H1 (cell line): Measurements from ENCODE around the gene CDPF1. TPM values are rescaled to one million over a fixed set of nuclear protein-coding genes. Genes with fewer than 3 reads are reported as not detected.

ENCODE experiments used
- CTCF ChIA-PET: fragments of 300-600 bp; sonication (Branson Sonifier 250); formaldehyde crosslinking; loops from one replicate; lab custom pipeline; 2021; ENCODE audit not compliant: partially characterized antibody; lab: Charles Lee
- POLR2A ChIA-PET: fragments of 300-600 bp; sonication (Branson Sonifier 250); formaldehyde crosslinking; loops from one replicate; lab custom pipeline; 2021; ENCODE audit warnings: inconsistent platforms; ENCODE audit not compliant: partially characterized antibody; lab: Charles Lee
- DNase-seq, 2 experiments: peaks; one replicate each; pipeline versions ENCODE4 v3.0.0 to v3.0.0-alpha.2; 2010 to 2022; ENCODE audit warnings: low spot score in 2 of 2, low read depth in 1 of 2, mixed read lengths in 1 of 2
- FAIRE-seq: peaks from 2 replicates; lab custom pipeline; 2011; peaks lifted over from hg19 to GRCh38; lab: Jason Lieb, UNC
- H2AFZ ChIP-seq: 2 replicates; pipeline ENCODE4 v1.8.1; 2012; ENCODE audit warnings: low read length, inconsistent platforms
- H2AK5ac ChIP-seq: 2 replicates; pipeline ENCODE4 v1.6.1; 2013; ENCODE audit warnings: low read depth, low read length
- H2BK120ac ChIP-seq: replicated peaks from 2 replicates; pipeline ENCODE3; 2013; ENCODE audit warnings: low read depth, low read length, inconsistent platforms
- H2BK12ac ChIP-seq: 2 replicates; pipeline ENCODE4 v1.6.1; 2013; ENCODE audit warnings: low read depth, low read length
- H2BK15ac ChIP-seq: 2 replicates; pipeline ENCODE4 v1.6.1; 2013; ENCODE audit warnings: low read length
- H2BK20ac ChIP-seq: 2 replicates; pipeline ENCODE4 v1.6.1; 2013; ENCODE audit warnings: low read length
- H2BK5ac ChIP-seq: 2 replicates; pipeline ENCODE4 v1.6.1; 2013; ENCODE audit warnings: low read depth, low read length
- H3K14ac ChIP-seq: 2 replicates; pipeline ENCODE4 v1.6.1; 2013; ENCODE audit warnings: inconsistent platforms; ENCODE audit not compliant: insufficient read length
- H3K18ac ChIP-seq: 2 replicates; pipeline ENCODE4 v1.6.1; 2013; ENCODE audit warnings: low read length; ENCODE audit errors: extremely low read depth
- H3K23ac ChIP-seq: 2 replicates; pipeline ENCODE4 v1.6.1; 2013; ENCODE audit warnings: inconsistent platforms; ENCODE audit not compliant: insufficient read length
- H3K23me2 ChIP-seq: 2 replicates; pipeline ENCODE4 v1.6.1; 2013; ENCODE audit warnings: low read depth, low read length
- H3K27ac ChIP-seq: 2 replicates; pipeline ENCODE4 v1.6.1; 2011; ENCODE audit warnings: low read depth, low read length, inconsistent platforms
- H3K27me3 ChIP-seq, 4 experiments: replicated peaks in 1 of 4; 1 replicate in 1 of 4; 2 replicates in 3 of 4; pipeline versions ENCODE4 v1.6.1 to v1.8.1; 2011 to 2013; ENCODE audit warnings: low read length in 3 of 4, mild to moderate bottlenecking in 3 of 4, inconsistent platforms in 2 of 4, mixed read lengths in 2 of 4, moderate library complexity in 1 of 4; ENCODE audit not compliant: control insufficient read depth in 3 of 4, insufficient read depth in 3 of 4; ENCODE audit errors: extremely low read depth in 1 of 4
- H3K36me3 ChIP-seq, 4 experiments: 2 replicates each; pipeline versions ENCODE4 v1.6.1 to v1.8.1; 2011 to 2013; ENCODE audit warnings: mild to moderate bottlenecking in 4 of 4, low read length in 3 of 4, moderate library complexity in 2 of 4, control low read depth in 1 of 4, inconsistent platforms in 1 of 4; ENCODE audit not compliant: insufficient read depth in 4 of 4, control insufficient read depth in 2 of 4
- H3K4ac ChIP-seq: replicated peaks from 2 replicates; pipeline ENCODE3; 2013; ENCODE audit warnings: low read length, low read depth, mixed read lengths, inconsistent platforms; ENCODE audit not compliant: insufficient read length
- H3K4me1 ChIP-seq, 4 experiments: replicated peaks in 1 of 4; 1 replicate in 1 of 4; 2 replicates in 3 of 4; pipeline versions ENCODE4 v1.6.1 to v1.8.1; 2011 to 2013; ENCODE audit warnings: low read length in 3 of 4, inconsistent platforms in 2 of 4, mixed read lengths in 1 of 4; ENCODE audit not compliant: insufficient read depth in 4 of 4, control insufficient read depth in 3 of 4
- H3K4me2 ChIP-seq, 2 experiments: 2 replicates each; pipeline versions ENCODE4 v1.6.1 to v1.8.1; 2011 to 2013; ENCODE audit warnings: low read depth in 2 of 2, low read length in 2 of 2, control low read depth in 1 of 2, inconsistent platforms in 1 of 2, mild to moderate bottlenecking in 1 of 2; ENCODE audit not compliant: insufficient read depth in 1 of 2
- H3K4me3 ChIP-seq, 4 experiments: fragments of 200-600, 300-600 bp in 1 of 4; sonication (generic), shearing (Covaris generic), sonication (Bioruptor Twin) in 1 of 4; 2 replicates each; pipeline versions ENCODE4 v1.5.1 to v1.8.1; 2011 to 2016; ENCODE audit warnings: low read length in 4 of 4, low read depth in 3 of 4, control low read depth in 2 of 4, inconsistent platforms in 2 of 4, mild to moderate bottlenecking in 2 of 4, mixed read lengths in 1 of 4, moderate library complexity in 1 of 4; ENCODE audit not compliant: insufficient read depth in 2 of 4; ENCODE audit errors: extremely low read depth in 1 of 4
- H3K56ac ChIP-seq: replicated peaks from 2 replicates; pipeline ENCODE3; 2013; ENCODE audit warnings: low read depth, mild to moderate bottlenecking, mixed read lengths, low read length, inconsistent platforms; ENCODE audit not compliant: insufficient read length
- H3K79me1 ChIP-seq: 2 replicates; pipeline ENCODE4 v1.6.1; 2013; ENCODE audit warnings: low read depth, low read length, control low read depth
- H3K79me2 ChIP-seq, 2 experiments: 2 replicates each; pipeline versions ENCODE4 v1.6.1 to v1.8.1; 2012 to 2013; ENCODE audit warnings: low read length in 2 of 2, mild to moderate bottlenecking in 2 of 2, inconsistent platforms in 1 of 2; ENCODE audit not compliant: insufficient read depth in 2 of 2, control insufficient read depth in 1 of 2
- H3K9ac ChIP-seq, 4 experiments: replicated peaks in 1 of 4; 1 replicate in 1 of 4; 2 replicates in 3 of 4; pipeline versions ENCODE4 v1.6.1 to v1.8.1; 2011 to 2013; ENCODE audit warnings: low read depth in 3 of 4, low read length in 3 of 4, control low read depth in 2 of 4, mild to moderate bottlenecking in 2 of 4, moderate library complexity in 2 of 4, inconsistent platforms in 1 of 4; ENCODE audit errors: extremely low read depth in 1 of 4
- H3K9me3 ChIP-seq, 2 experiments: 2 replicates each; pipeline versions ENCODE4 v1.6.1 to v1.8.1; 2012 to 2013; ENCODE audit warnings: mild to moderate bottlenecking in 2 of 2, moderate library complexity in 2 of 2, control low read depth in 1 of 2, inconsistent platforms in 1 of 2, low read depth in 1 of 2, low read length in 1 of 2, mixed read lengths in 1 of 2; ENCODE audit not compliant: insufficient read depth in 2 of 2
- H4K20me1 ChIP-seq, 2 experiments: replicated peaks in 1 of 2; 2 replicates each; pipeline versions ENCODE3 to v1.8.1; 2011 to 2013; ENCODE audit warnings: inconsistent platforms in 2 of 2, low read length in 2 of 2, mild to moderate bottlenecking in 1 of 2; ENCODE audit not compliant: insufficient read depth in 2 of 2, control insufficient read depth in 1 of 2
- H4K5ac ChIP-seq: 2 replicates; pipeline ENCODE4 v1.6.1; 2013; ENCODE audit warnings: low read length, low read depth, mixed read lengths, inconsistent platforms; ENCODE audit not compliant: insufficient read length
- H4K8ac ChIP-seq: 2 replicates; pipeline ENCODE4 v1.8.0; 2013; ENCODE audit warnings: mild to moderate bottlenecking, moderate library complexity, low read length, inconsistent platforms; ENCODE audit not compliant: insufficient read depth; ENCODE audit errors: extremely low read depth
- H4K91ac ChIP-seq: replicated peaks from 2 replicates; pipeline ENCODE3; 2013; ENCODE audit warnings: low read length, mixed read lengths, inconsistent platforms; ENCODE audit not compliant: insufficient read length
- CREB1 ChIP-seq: IDR thresholded peaks from 2 replicates; pipeline ENCODE4 v1.6.1; 2012; ENCODE audit warnings: inconsistent platforms
- HDAC6 ChIP-seq: IDR thresholded peaks from one replicate; pipeline ENCODE4 v1.7.1; 2012; ENCODE audit warnings: low read depth, mild to moderate bottlenecking, inconsistent platforms, low read length, moderate library complexity
- RAD21 ChIP-seq, 2 experiments: IDR thresholded peaks in 1 of 2; conservative IDR thresholded peaks in 1 of 2; 2 replicates each; pipeline ENCODE4 v1.6.1; 2011; ENCODE audit warnings: low read depth in 2 of 2, low read length in 2 of 2, improper control_type of control experiment in 1 of 2, inconsistent platforms in 1 of 2, mild to moderate bottlenecking in 1 of 2, moderate library complexity in 1 of 2
- SAP30 ChIP-seq: fragments of 300-600 bp; sonication (generic); IDR thresholded peaks from 2 replicates; pipeline ENCODE4 v1.7.1; 2012; ENCODE audit warnings: low read length, moderate library complexity, mild to moderate bottlenecking, inconsistent platforms; ENCODE audit not compliant: insufficient read depth, insufficient replicate concordance
- SUZ12 ChIP-seq: fragments of 200-600 bp; sonication (generic); IDR thresholded peaks from 2 replicates; pipeline ENCODE4 v1.6.1; 2012; ENCODE audit warnings: mild to moderate bottlenecking, inconsistent platforms, low read length, moderate library complexity, mixed read lengths
- WGBS, 2 experiments: shearing (Covaris generic) in 1 of 2; methylation state at CpG; one replicate each; pipeline versions ENCODE4 v1.1.6 to v1.1.7; 2013 to 2015; ENCODE audit warnings: low lambda C conversion rate in 2 of 2, mixed read lengths in 2 of 2, inconsistent platforms in 1 of 2, low coverage in 1 of 2, missing lambda C conversion rate in 1 of 2; ENCODE audit not compliant: insufficient replicate concordance in 2 of 2, insufficient coverage in 1 of 2, insufficient read length in 1 of 2; ENCODE audit errors: extremely low coverage in 1 of 2, missing lambda C conversion rate in 1 of 2; 5-methylcytosine and 5-hydroxymethylcytosine counted together
- polyA plus RNA-seq, 7 experiments: library from polyadenylated mRNA; depleted of rRNA in 3 of 7; stranded (reverse) in 5 of 7; unstranded in 2 of 7; fragments of >200 nt in 5 of 7; fragments of 200-250 nt in 2 of 7; gene quantifications; 1 replicate in 5 of 7; 2 replicates in 1 of 7; 4 replicates in 1 of 7; pipeline versions ENCODE4 v1.2.1 to v1.2.3, GENCODE V29; 2011 to 2013; ENCODE audit warnings: missing spikeins in 2 of 7, mixed read lengths in 2 of 7
- total RNA-seq: library from RNA; stranded (reverse); fragmentation: NEBNext Ultra II Directional; extraction: Animal tissue kit (Norgen Biotek cat#: 25700); gene quantifications from 2 replicates; pipeline ENCODE4 v1.2.1, GENCODE V29; 2021

Gene CDPF1
- total and polyA plus RNA-seq, 2 of the 8 experiments (the other 6 are each of a cell fraction or from before 2014, with no cell fraction given): 9.7 to 13.7 TPM

DNA sequence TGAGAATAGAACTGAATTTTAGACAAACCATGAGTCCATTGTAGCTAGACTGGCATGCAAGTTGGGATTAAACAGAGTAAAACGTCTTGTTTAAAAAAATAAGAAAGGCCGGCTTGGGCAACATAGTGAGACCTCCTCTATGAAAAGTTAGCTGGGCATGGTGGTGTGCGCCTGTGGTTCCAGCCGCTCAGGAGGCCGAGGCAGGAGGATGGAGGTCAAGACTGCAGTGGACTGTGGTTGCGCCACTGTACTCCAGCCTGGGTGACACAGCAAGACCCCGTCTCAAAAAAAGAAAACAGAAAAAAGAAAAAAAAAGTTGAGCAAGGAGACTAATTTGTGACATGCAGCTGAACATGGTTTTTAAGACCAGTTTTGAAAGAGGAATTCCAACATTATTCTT, 23.5 kb downstream of the CDPF1 start:
- Histone ChIP-seq H2BK20ac (no peak overlapping the region), H4K5ac (no peak overlapping the region), H3K79me1 (no peaks in the 10 kb centered on the region), H2AK5ac (no peak overlapping the region), H3K4ac (no peak overlapping the region), H3K9me3 (no peaks in the 10 kb centered on the region), H3K23me2 (no peaks in the 10 kb centered on the region), H3K9ac (no peak overlapping the region), H3K4me2 (no peak overlapping the region), H3K14ac (no peak overlapping the region), H4K20me1 (peaks cover 0 to 7% of the 10 kb centered on the region in 2 experiments), H2BK12ac (no peak overlapping the region), H3K23ac (no peak overlapping the region), H2BK120ac (no peak overlapping the region), H3K79me2 (no peaks in the 10 kb centered on the region), H2AFZ (no peak overlapping the region), H4K8ac (no peak overlapping the region), H3K4me1 (no peaks in the 10 kb centered on the region; a peak in 2 of 7 replicates), H3K56ac (no peak overlapping the region), H2BK5ac (no peak overlapping the region), H3K36me3 (no peaks in the 10 kb centered on the region), H3K27me3 (no peaks in the 10 kb centered on the region), H2BK15ac (no peak overlapping the region), H3K27ac (no peak overlapping the region), H3K18ac (no peak overlapping the region), H3K4me3 (no peak overlapping the region), H4K91ac (no peak overlapping the region)
- TF ChIP-seq RAD21 (IDR thresholded peaks at IDR 0.05 in 1 of 2, conservative IDR thresholded peaks at IDR 0.05 in 1 of 2; ENCODE audit: low read depth in 2 of 2, low read length in 2 of 2) (no peak), SAP30 (no peak), HDAC6 (no peak), SUZ12 (no peak), CREB1 (no peak)
- ChIA-PET CTCF (interaction anchor here (0.6 to 2.8 kb wide), 4 partner anchors 22 to 220 kb away, joined by 3 to 8 read pairs (median 4); partner anchors contain the start of gene PKDREJ), POLR2A (interaction anchor here (1.2 kb wide), 1 partner anchor 21 kb away, joined by 3 read pairs; no protein-coding TSS in a partner anchor)
- no peak for FAIRE-seq
- WGBS, 2 experiments: 88% methylated on average over 7 of the region's 7 CpGs; no CpG with 5 or more reads in 1 of the 2 experiments
- no peak for DNase-seq
